C4-2B (cell line): ENCODE measurements around the gene POU2F1.

Experiments used
- ZFX ChIP-seq: fragments of 450-650 bp; IDR thresholded peaks from 2 replicates; pipeline ENCODE4 v1.6.1; 2017
- TF ChIP-seq, protein P1 (sequence below): fragments of 450-650 bp; conservative IDR thresholded peaks from 2 replicates; pipeline ENCODE4 v1.5.1; 2017; ENCODE audit warnings: mild to moderate bottlenecking

GRCh38 chr1:167185062-167185461 lies 35.6 kb upstream of the POU2F1 start:
- TF ChIP-seq, protein P1, sequence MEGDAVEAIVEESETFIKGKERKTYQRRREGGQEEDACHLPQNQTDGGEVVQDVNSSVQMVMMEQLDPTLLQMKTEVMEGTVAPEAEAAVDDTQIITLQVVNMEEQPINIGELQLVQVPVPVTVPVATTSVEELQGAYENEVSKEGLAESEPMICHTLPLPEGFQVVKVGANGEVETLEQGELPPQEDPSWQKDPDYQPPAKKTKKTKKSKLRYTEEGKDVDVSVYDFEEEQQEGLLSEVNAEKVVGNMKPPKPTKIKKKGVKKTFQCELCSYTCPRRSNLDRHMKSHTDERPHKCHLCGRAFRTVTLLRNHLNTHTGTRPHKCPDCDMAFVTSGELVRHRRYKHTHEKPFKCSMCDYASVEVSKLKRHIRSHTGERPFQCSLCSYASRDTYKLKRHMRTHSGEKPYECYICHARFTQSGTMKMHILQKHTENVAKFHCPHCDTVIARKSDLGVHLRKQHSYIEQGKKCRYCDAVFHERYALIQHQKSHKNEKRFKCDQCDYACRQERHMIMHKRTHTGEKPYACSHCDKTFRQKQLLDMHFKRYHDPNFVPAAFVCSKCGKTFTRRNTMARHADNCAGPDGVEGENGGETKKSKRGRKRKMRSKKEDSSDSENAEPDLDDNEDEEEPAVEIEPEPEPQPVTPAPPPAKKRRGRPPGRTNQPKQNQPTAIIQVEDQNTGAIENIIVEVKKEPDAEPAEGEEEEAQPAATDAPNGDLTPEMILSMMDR, result no peak
- no peak for TF ChIP-seq ZFX
